ENCODE measurements around the gene AKAP3.

The AKAP3 gene

GRCh38 chr12:4604684-4605193, 44.1 kb downstream of the AKAP3 start:
- DNase-seq (ENCODE audit: low read depth) = peak; percentile 58
- H3K4me3 ChIP-seq (ENCODE audit: low read depth, low read length) = peak overlapping the region; percentile 91

- DNase-seq (ENCODE audit: low read depth) = no peak
- H3K4me3 ChIP-seq (ENCODE audit: low read depth, low read length) = no peak overlapping the region
Observed at GRCh38 chr12:4603946-4604345, 44.9 kb downstream of the AKAP3 start.

GRCh38 chr12:4603421-4603820, 45.4 kb downstream of the AKAP3 start:
- H3K4me3 ChIP-seq (ENCODE audit: low read depth, low read length) = no peak overlapping the region
- no peak for DNase-seq (ENCODE audit: low read depth)

- no peak for DNase-seq (ENCODE audit: low read depth)
- no peak overlapping the region for H3K4me3 ChIP-seq (ENCODE audit: low read depth, low read length)
Observed at GRCh38 chr12:4595881-4596280, 53.0 kb downstream of the AKAP3 start.

- H3K4me3 ChIP-seq (ENCODE audit: low read depth, low read length) = no peak overlapping the region
- no peak for DNase-seq (ENCODE audit: low read depth)
Observed at GRCh38 chr12:4591180-4591687, 57.6 kb downstream of the AKAP3 start.

GRCh38 chr12:4589941-4590340, 58.9 kb downstream of the AKAP3 start:
- DNase-seq (ENCODE audit: low read depth) = no peak
- no peak overlapping the region for H3K4me3 ChIP-seq (ENCODE audit: low read depth, low read length)

- no peak overlapping the region for H3K4me3 ChIP-seq (ENCODE audit: low read depth, low read length)
- no peak for DNase-seq (ENCODE audit: low read depth)
Observed at GRCh38 chr12:4588916-4589315, 59.9 kb downstream of the AKAP3 start.

GRCh38 chr12:4587108-4587507, 61.7 kb downstream of the AKAP3 start:
- DNase-seq (ENCODE audit: low read depth) = no peak
- no peak overlapping the region for H3K4me3 ChIP-seq (ENCODE audit: low read depth, low read length)

GRCh38 chr12:4586500-4586899, 62.4 kb downstream of the AKAP3 start:
- DNase-seq (ENCODE audit: low read depth) = no peak
- no peak overlapping the region for H3K4me3 ChIP-seq (ENCODE audit: low read depth, low read length)

GRCh38 chr12:4584896-4585295, 64.0 kb downstream of the AKAP3 start:
- DNase-seq (ENCODE audit: low read depth) = no peak
- no peak overlapping the region for H3K4me3 ChIP-seq (ENCODE audit: low read depth, low read length)

GRCh38 chr12:4584281-4584680, 64.6 kb downstream of the AKAP3 start:
- no peak overlapping the region for H3K4me3 ChIP-seq (ENCODE audit: low read depth, low read length)
- no peak for DNase-seq (ENCODE audit: low read depth)

- no peak overlapping the region for H3K4me3 ChIP-seq (ENCODE audit: low read depth, low read length)
- no peak for DNase-seq (ENCODE audit: low read depth)
Observed at GRCh38 chr12:4580281-4580688, 68.6 kb downstream of the AKAP3 start.

- no peak overlapping the region for H3K4me3 ChIP-seq (ENCODE audit: low read depth, low read length)
- no peak for DNase-seq (ENCODE audit: low read depth)
Observed at GRCh38 chr12:4579305-4580102, 69.3 kb downstream of the AKAP3 start.

- no peak for DNase-seq (ENCODE audit: low read depth)
Observed at GRCh38 chr12:4572680-4573079, 76.2 kb downstream of the AKAP3 start.

GRCh38 chr12:4569261-4569660, 79.6 kb downstream of the AKAP3 start:
- DNase-seq (ENCODE audit: low read depth) = no peak
- H3K4me3 ChIP-seq (ENCODE audit: low read depth, low read length) = no peak overlapping the region

More at GRCh38 chr12:4572680-4573079, 76.2 kb downstream of the AKAP3 start:
- H3K4me3 ChIP-seq (ENCODE audit: low read depth, low read length) = no peak overlapping the region

GRCh38 chr12:4567073-4567881, 81.6 kb downstream of the AKAP3 start:
- no peak for DNase-seq (ENCODE audit: low read depth)
- no peak overlapping the region for H3K4me3 ChIP-seq (ENCODE audit: low read depth, low read length)

GRCh38 chr12:4566474-4566873, 82.4 kb downstream of the AKAP3 start:
- DNase-seq (ENCODE audit: low read depth) = no peak
- no peak overlapping the region for H3K4me3 ChIP-seq (ENCODE audit: low read depth, low read length)

Data from skeletal muscle cell (primary cell).